ENCODE measurements around the gene NCOA1.

GRCh38 chr2:24559473-24560113, 68.5 kb downstream of the NCOA1 start:
- TF ChIP-seq CTCF (IDR thresholded peaks at IDR 0.05 in 2 of 3, conservative IDR thresholded peaks at IDR 0.05 in 1 of 3; ENCODE audit: control insufficient read depth in 2 of 3, extremely low read depth in 1 of 3, insufficient read depth in 1 of 3, low read depth in 3 of 3, low read length in 3 of 3) (no peak), SIX5 (IDR thresholded peaks at IDR 0.05; ENCODE audit: low read depth, low read length, severe bottlenecking) (no peak), NBN (IDR thresholded peaks at IDR 0.05) (no peak), NFYB (IDR thresholded peaks at IDR 0.05; ENCODE audit: insufficient read depth, low read depth, low read length) (no peak), CBX5 (IDR thresholded peaks at IDR 0.05; ENCODE audit: low read depth) (no peak), EGR1 (IDR thresholded peaks at IDR 0.05; ENCODE audit: borderline replicate concordance in 1 of 2, low read depth in 2 of 2, low read length in 2 of 2) (no peak), GABPA (IDR thresholded peaks at IDR 0.05; ENCODE audit: low read depth) (no peak), EZH2 (IDR thresholded peaks at IDR 0.05; ENCODE audit: borderline replicate concordance, control insufficient read depth, low read depth, low read length) (no peak), BRCA1 (IDR thresholded peaks at IDR 0.05; ENCODE audit: low read depth, low read length) (no peak), MXI1 (IDR thresholded peaks at IDR 0.05; ENCODE audit: low read depth, low read length) (no peak)

Measured in GM12878 (cell line).